ENCODE data around the gene COL18A1. TPM values are rescaled to one million over a fixed set of nuclear protein-coding genes. Genes with fewer than 3 reads are reported as not detected.

The COL18A1 gene
- total and polyA plus RNA-seq, 7 donors: 4.4 to 197 (median 39.7) TPM

DNA sequence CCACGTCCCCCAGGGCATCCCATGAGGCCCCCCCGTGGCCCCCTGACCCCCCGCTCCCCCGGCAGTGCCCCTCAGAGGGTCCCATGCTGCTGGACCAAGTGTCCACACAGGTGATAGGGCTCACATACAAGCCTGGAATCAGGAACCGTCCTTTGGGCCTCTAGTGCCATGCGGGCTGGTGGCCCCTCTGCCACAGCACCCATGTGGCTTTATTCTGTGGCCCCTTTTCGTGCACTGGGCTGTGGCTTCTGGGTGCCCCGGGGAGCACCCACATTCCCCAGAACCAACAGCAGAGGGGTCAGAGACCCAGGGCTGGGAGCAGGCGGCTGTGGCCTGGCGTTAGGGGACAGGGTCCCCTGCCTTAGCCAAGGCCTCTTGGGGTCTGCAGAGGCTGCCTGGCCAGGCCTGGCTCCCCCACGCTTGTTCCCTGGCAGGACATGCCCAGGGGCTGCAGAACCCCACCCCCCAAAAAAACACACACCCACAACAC is 105.5 kb downstream of the COL18A1 start:
- Histone ChIP-seq H3K4me3 (no peak overlapping the region), H3K9me3 (no peaks in the 10 kb centered on the region), H3K27me3 (no peaks in the 10 kb centered on the region), H3K4me1 (no peaks in the 10 kb centered on the region), H3K36me3 (peaks cover 0 to 41% (median 3%) of the 10 kb centered on the region in 4 donors), H3K27ac (no peak overlapping the region)
- peak; percentile 60 for DNase-seq
- intact Hi-C loops (cut with DNase I): no loop called here
- TF ChIP-seq EP300 (IDR thresholded peaks at IDR 0.05) (no peak), CTCF (IDR thresholded peaks at IDR 0.05) (no peak), POLR2A (IDR thresholded peaks at IDR 0.05) (no peak), POLR2AphosphoS5 (IDR thresholded peaks at IDR 0.05) (no peak)
- WGBS, 2 donors: 86 to 90% methylated on average over 11 of the region's 11 CpGs

- DNase-seq: peak; percentile 51
- no peak for TF ChIP-seq POLR2A (IDR thresholded peaks at IDR 0.05)
- no peaks in the 10 kb centered on the region for H3K4me1 ChIP-seq
- 86 to 89% methylated on average over 12 of the region's 12 CpGs for WGBS, 2 donors
- H3K9me3 ChIP-seq: no peaks in the 10 kb centered on the region
- peaks cover 0 to 36% (median 3%) of the 10 kb centered on the region in 4 donors for H3K36me3 ChIP-seq
- intact Hi-C loops (cut with DNase I): no loop called here
- no peak overlapping the region for H3K4me3 ChIP-seq
- H3K27ac ChIP-seq: no peak overlapping the region
- H3K27me3 ChIP-seq: no peaks in the 10 kb centered on the region
Measured at GRCh38 chr21:45511007-45511406, 106.0 kb downstream of the COL18A1 start.

- no peaks in the 10 kb centered on the region for H3K9me3 ChIP-seq
- no peaks in the 10 kb centered on the region for H3K4me1 ChIP-seq
- H3K36me3 ChIP-seq: peaks cover 0 to 30% (median 3%) of the 10 kb centered on the region in 4 donors
- no peak overlapping the region for H3K4me3 ChIP-seq
- TF ChIP-seq POLR2AphosphoS5 (IDR thresholded peaks at IDR 0.05) (no peak), CTCF (IDR thresholded peaks at IDR 0.05) (no peak)
- H3K27me3 ChIP-seq: no peaks in the 10 kb centered on the region
- no peak overlapping the region for H3K27ac ChIP-seq
- peak; percentile 59 for DNase-seq
- intact Hi-C loops (cut with DNase I): no loop called here
- WGBS, 2 donors: 91 to 92% methylated on average over 35 of the region's 35 CpGs
Measured at GRCh38 chr21:45511661-45512431, 106.9 kb downstream of the COL18A1 start.

DNA sequence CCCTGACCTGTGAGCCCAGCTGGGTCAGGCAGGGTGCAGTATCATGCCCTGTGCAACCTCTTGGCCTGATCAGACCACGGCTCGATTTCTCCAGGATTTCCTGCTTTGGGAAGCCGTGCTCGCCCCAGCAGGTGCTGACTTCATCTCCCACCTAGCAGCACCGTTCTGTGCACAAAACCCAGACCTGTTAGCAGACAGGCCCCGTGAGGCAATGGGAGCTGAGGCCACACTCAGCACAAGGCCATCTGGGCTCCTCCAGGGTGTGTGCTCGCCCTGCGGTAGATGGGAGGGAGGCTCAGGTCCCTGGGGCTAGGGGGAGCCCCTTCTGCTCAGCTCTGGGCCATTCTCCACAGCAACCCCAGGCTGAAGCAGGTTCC is 107.6 kb downstream of the COL18A1 start:
- Histone ChIP-seq H3K9me3 (no peaks in the 10 kb centered on the region), H3K36me3 (peaks cover 0 to 30% (median 3%) of the 10 kb centered on the region in 4 donors), H3K27ac (no peak overlapping the region), H3K27me3 (no peaks in the 10 kb centered on the region), H3K4me3 (no peak overlapping the region), H3K4me1 (no peaks in the 10 kb centered on the region)
- TF ChIP-seq EP300 (IDR thresholded peaks at IDR 0.05) (no peak), POLR2A (IDR thresholded peaks at IDR 0.05) (no peak), POLR2AphosphoS5 (IDR thresholded peaks at IDR 0.05) (no peak)
- WGBS, 2 donors: 89 to 90% methylated on average over 8 of the region's 8 CpGs
- DNase-seq: no peak
- intact Hi-C loops (cut with DNase I): no loop called here

DNA sequence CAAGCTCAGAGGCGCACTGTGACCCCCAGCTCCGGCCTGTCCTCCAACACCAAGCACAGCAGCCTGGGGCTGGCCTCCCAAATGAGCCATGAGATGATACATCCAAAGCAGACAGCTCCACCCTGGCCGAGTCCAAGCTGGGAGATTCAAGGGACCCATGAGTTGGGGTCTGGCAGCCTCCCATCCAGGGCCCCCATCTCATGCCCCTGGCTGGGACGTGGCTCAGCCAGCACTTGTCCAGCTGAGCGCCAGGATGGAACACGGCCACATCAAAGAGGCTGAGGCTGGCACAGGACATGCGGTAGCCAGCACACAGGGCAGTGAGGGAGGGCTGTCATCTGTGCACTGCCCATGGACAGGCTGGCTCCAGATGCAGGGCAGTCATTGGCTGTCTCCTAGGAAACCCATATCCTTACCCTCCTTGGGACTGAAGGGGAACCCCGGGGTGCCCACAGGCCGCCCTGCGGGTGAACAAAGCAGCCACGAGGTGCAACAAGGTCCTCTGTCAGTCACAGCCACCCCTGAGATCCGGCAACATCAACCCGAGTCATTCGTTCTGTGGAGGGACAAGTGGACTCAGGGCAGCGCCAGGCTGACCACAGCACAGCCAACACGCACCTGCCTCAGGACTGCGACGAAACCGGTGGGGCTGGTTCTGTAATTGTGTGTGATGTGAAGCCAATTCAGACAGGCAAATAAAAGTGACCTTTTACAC is 108.2 kb downstream of the COL18A1 start:
- H3K27ac ChIP-seq: no peak overlapping the region
- 46 to 77% methylated on average over 19 of the region's 19 CpGs for WGBS, 2 donors
- peak; percentile 59 for DNase-seq

More for the DNA sequence above, 108.2 kb downstream of the COL18A1 start:
- H3K4me1 ChIP-seq: no peaks in the 10 kb centered on the region
- no peaks in the 10 kb centered on the region for H3K27me3 ChIP-seq
- intact Hi-C loops (cut with DNase I): no loop called here
- H3K4me3 ChIP-seq: no peak overlapping the region
- no peaks in the 10 kb centered on the region for H3K9me3 ChIP-seq
- TF ChIP-seq EP300 (IDR thresholded peaks at IDR 0.05) (no peak), POLR2AphosphoS5 (IDR thresholded peaks at IDR 0.05) (no peak), CTCF (IDR thresholded peaks at IDR 0.05) (no peak), POLR2A (IDR thresholded peaks at IDR 0.05) (no peak)
- peaks cover 0 to 30% (median 3%) of the 10 kb centered on the region in 4 donors for H3K36me3 ChIP-seq

Measured in sigmoid colon (tissue), 7 donors.